HK-2 (cell line): ENCODE results near the gene TMEM135.

Source experiments
- DNase-seq: peaks from one replicate; pipeline ENCODE4 v3.0.0-alpha.2; 2018; ENCODE audit not compliant: unreplicated experiment

The TMEM135 gene

DNA sequence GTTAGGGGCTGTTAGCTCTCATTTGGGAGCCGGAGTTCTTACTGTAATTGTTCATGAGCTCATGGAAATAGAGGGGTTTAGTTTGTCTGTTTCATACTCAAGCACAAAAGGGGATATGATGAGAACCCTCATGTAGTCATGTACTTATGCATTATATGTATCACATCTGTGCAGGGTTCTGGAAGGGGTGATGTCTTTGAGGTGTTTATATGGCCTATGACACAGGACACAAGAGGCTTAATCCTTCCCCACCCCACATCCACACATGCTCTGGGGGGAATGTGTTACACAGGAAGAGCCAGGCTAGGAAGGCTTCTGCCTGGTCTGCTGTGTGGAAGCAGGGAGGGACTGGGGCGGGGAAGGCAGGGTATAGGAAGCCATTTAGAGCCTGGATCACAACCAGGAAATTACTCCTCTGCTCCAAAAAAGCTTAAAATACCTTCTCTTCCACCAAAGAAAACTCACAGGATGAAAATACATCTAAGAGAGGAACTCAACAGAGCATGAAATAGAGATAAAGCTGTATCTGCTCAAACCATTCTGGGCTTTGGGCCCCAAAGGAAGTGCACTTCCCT is 316.1 kb downstream of the TMEM135 start:
- no peak for DNase-seq

DNA sequence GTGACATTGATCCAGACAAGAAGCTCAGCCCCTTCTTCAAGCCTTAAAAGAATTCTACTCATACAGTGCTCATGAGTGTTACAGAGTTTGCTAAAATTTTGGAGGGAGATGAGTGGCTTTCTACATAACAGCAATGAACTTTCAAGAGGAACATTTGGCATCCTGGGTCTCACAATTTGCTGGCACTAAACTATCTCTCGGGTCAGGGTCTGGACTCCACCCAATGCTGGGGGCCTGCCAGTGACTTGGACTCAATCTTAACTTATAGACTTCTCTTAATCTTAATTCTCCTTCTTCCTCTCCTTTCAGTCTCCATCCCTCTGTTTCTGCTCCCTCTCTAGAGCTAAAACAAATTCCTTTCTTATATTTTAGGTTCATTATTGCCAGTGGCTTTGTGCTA is 317.9 kb downstream of the TMEM135 start:
- DNase-seq, result no peak

DNA sequence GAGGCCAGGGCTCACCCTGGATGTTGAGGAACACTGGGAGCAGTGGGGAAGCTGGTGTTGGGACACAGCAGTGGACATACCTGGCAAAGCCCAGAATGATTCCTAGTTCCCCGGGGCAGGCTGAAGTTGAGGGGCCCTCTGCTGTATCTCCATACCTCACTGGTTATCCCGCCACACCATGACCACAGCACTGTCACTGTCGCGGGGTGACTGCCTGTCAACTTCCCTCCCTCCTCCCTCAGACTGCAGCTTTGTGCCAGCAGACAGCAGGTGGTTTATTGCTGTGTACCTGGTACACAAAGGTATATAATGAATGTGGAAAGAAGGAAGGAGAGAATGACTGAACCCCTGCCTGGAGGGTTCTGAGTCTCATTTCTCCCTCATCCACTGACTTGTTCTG is 318.7 kb downstream of the TMEM135 start:
- no peak for DNase-seq

- no peak for DNase-seq
Observed at GRCh38 chr11:87358461-87358860, 320.7 kb downstream of the TMEM135 start.

GRCh38 chr11:87359401-87359800 is 321.7 kb downstream of the TMEM135 start:
- no peak for DNase-seq

DNA sequence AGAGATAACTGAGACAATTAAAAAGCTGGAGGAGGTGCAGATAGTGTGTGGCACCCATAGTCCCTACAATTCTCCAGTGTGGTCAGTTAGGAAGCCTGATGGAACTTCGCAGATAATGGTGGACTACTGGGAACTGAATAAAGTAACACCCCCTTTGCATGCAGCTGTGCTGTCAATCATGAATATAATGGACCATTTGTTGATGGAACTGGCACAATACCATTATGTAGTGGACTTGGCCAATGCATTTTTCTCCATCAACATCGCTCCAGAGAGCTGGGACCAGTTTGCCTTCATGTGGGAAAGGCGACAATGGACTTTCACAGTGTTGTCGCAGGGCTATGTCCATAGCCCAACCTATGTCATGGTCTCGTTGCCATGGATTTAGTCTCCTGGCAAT is 324.2 kb downstream of the TMEM135 start:
- no peak for DNase-seq

GRCh38 chr11:87366346-87366745 is 328.6 kb downstream of the TMEM135 start:
- DNase-seq, result no peak

DNA sequence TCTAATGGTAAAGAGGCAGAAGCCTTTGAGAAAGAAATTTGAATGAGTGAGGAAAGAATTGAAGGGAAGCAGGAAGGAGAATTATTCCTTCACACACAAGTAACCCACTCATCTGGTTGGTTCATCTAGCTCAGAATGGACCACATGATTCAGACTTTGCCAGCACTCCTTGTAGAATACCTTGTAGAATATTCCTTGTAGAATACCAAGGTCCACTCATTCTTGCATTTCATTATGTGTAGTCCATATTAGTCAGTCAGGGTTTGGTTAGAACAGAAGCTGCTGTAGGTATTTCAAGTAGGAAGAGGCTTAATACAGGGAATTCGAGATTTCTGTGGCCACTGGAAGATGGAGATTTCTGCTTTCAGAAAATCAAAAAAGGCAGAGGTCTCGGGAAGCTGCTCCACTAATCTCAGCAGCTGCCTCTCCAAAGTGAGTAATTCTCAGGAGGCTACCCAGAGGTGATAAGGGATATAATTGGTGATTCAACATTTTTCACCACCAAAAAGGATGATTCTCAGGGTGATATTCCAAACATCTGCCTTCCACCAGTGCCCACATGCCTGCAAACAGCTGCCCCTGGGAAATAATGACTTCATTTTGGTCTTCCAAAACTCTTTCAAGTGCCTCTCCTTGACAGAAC is 329.1 kb downstream of the TMEM135 start:
- no peak for DNase-seq

- no peak for DNase-seq
Observed at GRCh38 chr11:87368151-87368550, 330.4 kb downstream of the TMEM135 start.

- DNase-seq, result no peak
Observed at GRCh38 chr11:87368858-87369480, 331.2 kb downstream of the TMEM135 start.

DNA sequence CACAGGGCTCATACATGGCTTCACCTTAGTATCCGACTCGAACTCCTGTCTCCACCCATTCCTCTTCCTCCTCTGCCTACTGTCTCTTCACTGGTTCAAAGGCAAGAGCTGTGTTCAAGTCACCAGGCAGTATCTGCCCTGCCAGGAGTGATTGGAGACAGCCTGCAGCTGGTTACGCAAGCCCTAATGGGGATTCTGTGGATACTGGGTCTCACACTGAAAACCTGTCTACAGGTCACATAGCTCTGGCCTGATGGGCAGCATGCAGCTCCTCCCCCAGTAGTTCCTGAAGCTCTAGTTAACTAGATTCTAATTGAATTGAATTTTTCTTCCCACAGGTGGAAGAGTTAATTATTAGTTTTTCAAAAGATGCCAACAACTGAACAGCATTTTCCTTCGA is 332.2 kb downstream of the TMEM135 start:
- DNase-seq, result no peak

DNA sequence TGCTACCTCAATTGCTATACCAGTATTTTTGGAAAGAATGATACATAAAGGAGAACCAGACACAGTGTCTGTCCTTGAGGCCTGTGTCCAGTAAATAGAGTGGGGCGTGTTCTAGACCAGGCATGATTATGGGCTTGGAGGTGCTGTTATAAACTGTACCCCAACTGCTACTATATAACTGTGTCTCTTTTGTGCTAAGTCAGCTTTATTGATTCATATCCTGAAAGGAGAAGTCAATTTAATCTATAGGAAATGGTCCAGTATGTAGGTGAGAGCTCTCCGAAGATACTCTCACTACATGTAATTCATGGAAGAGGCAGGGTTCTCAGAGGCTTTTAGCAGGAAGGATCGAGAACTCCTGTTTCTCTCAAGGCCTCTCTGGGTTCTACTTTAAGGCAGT is 334.3 kb downstream of the TMEM135 start:
- no peak for DNase-seq
